ENCODE measurements around the gene RAG1.
"Not testable (repeated sequence)": the region's sequence is repeated elsewhere in the genome, so short reads cannot be mapped to it uniquely, and the experiment has no call there.

The RAG1 gene

GRCh38 chr11:36567694-36568093 is at the start of gene RAG1:
Gene RAG1, plus strand, starts transcription at chr11:36568007. Its CDS starts 5,298 bp downstream, at chr11:36573305.
- Histone ChIP-seq H3K27me3 (ENCODE audit: control insufficient read depth, insufficient read depth, low read length) (no peaks in the 10 kb centered on the region), H3K4me1 (ENCODE audit: control insufficient read depth, insufficient read depth, low read length) (no peaks in the 10 kb centered on the region), H3K9ac (ENCODE audit: low read depth, low read length) (no peak within 1 kb of the TSS), H3K4me3 (ENCODE audit: low read depth, low read length) (no peak within 1 kb of the TSS), H3K36me3 (ENCODE audit: control insufficient read depth, insufficient read depth, low read length) (no peaks in the 10 kb centered on the region), H3K9me3 (ENCODE audit: control insufficient read depth, insufficient read depth, low read length) (no peaks in the 10 kb centered on the region)

DNA sequence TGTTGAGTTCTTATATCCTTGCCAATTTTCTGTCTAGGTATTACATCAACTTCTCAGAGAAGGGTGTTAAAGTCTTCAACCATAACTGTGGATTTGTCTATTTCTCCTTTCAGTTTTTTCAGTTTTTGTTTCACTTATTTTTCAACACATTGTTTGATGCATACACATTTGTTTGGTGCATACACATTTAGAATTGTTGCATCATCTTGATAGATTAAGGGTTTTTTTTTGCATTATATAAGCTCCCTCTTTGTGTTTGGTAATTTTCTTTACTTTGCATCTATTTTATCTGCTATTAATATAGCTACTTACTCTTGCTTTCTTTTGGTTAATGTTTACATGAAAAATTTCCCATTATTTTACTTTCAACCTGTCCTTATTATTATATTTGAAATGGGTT is 37.0 kb upstream of the RAG1 start:
- no peaks in the 10 kb centered on the region for H3K27me3 ChIP-seq (ENCODE audit: control insufficient read depth, insufficient read depth, low read length)
- H3K4me3 ChIP-seq (ENCODE audit: low read depth, low read length): no peak overlapping the region
- no peak overlapping the region for H3K9ac ChIP-seq (ENCODE audit: low read depth, low read length)
- no peaks in the 10 kb centered on the region for H3K4me1 ChIP-seq (ENCODE audit: control insufficient read depth, insufficient read depth, low read length)
- no peaks in the 10 kb centered on the region for H3K9me3 ChIP-seq (ENCODE audit: control insufficient read depth, insufficient read depth, low read length)
- H3K36me3 ChIP-seq (ENCODE audit: control insufficient read depth, insufficient read depth, low read length): no peaks in the 10 kb centered on the region

DNA sequence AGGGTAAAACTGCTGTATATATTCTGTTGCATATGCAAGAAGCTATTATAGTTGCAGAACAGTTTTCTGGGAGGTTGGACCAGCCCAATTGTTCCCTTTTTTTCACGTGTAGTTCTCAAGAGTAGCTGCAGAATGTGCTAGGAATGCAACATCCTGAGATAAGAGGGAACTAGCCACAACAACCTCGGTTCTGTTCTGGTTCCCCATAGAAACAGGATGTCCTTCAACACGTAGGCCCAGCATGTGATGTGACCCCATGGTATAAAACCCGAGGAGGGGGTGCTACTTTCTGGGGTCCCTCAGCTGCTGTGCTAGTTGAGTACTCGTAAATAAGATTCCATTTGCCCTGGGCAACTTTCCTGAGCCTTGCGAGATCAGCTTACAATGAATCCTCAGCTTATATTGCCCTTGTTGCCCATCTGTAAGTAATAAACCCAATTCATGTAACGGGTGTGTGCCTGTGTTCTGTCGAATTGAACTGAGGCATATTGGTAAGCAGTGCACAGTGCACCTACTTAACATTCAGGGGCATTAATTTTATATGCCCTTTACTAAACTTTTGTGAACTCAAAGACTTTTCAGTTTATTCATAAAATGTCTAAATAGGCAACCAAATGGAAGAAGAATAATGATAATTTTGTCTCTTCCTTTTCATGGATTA is 34.7 kb upstream of the RAG1 start:
- no peaks in the 10 kb centered on the region for H3K27me3 ChIP-seq (ENCODE audit: control insufficient read depth, insufficient read depth, low read length)
- no peaks in the 10 kb centered on the region for H3K4me1 ChIP-seq (ENCODE audit: control insufficient read depth, insufficient read depth, low read length)
- no peaks in the 10 kb centered on the region for H3K36me3 ChIP-seq (ENCODE audit: control insufficient read depth, insufficient read depth, low read length)
- H3K9ac ChIP-seq (ENCODE audit: low read depth, low read length): no peak overlapping the region
- H3K4me3 ChIP-seq (ENCODE audit: low read depth, low read length): no peak overlapping the region
- no peaks in the 10 kb centered on the region for H3K9me3 ChIP-seq (ENCODE audit: control insufficient read depth, insufficient read depth, low read length)

- H3K27me3 ChIP-seq (ENCODE audit: control insufficient read depth, insufficient read depth, low read length): no peaks in the 10 kb centered on the region
- no peak overlapping the region for H3K9ac ChIP-seq (ENCODE audit: low read depth, low read length)
- no peaks in the 10 kb centered on the region for H3K9me3 ChIP-seq (ENCODE audit: control insufficient read depth, insufficient read depth, low read length)
- H3K4me3 ChIP-seq (ENCODE audit: low read depth, low read length): no peak overlapping the region
- H3K4me1 ChIP-seq (ENCODE audit: control insufficient read depth, insufficient read depth, low read length): no peaks in the 10 kb centered on the region
- no peaks in the 10 kb centered on the region for H3K36me3 ChIP-seq (ENCODE audit: control insufficient read depth, insufficient read depth, low read length)
Observed at GRCh38 chr11:36534276-36534840, 33.4 kb upstream of the RAG1 start.

DNA sequence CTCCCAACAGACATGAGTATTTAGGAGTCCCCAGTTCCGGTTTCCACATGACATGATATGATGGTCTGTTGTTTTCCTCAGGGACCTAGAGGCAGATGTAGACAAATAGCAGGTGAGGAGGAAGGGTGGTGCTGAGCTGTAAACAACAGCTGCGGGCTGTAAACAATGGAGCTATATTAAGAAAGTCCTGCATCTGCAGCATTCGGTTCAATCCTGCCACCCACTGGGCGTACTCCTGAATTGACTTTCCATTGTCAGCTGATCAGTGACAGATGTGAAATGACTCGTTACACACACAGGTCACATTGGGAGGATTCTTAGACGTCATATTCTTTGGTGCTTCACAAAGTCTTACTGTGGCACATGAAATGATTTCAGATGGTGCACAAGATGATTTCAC is 26.8 kb upstream of the RAG1 start:
- H3K27me3 ChIP-seq (ENCODE audit: control insufficient read depth, insufficient read depth, low read length): no peaks in the 10 kb centered on the region
- H3K36me3 ChIP-seq (ENCODE audit: control insufficient read depth, insufficient read depth, low read length): no peaks in the 10 kb centered on the region
- H3K4me1 ChIP-seq (ENCODE audit: control insufficient read depth, insufficient read depth, low read length): peaks cover 9% of the 10 kb centered on the region
- no peak overlapping the region for H3K9ac ChIP-seq (ENCODE audit: low read depth, low read length)
- no peaks in the 10 kb centered on the region for H3K9me3 ChIP-seq (ENCODE audit: control insufficient read depth, insufficient read depth, low read length)
- no peak overlapping the region for H3K4me3 ChIP-seq (ENCODE audit: low read depth, low read length)

- H3K9ac ChIP-seq (ENCODE audit: low read depth, low read length): no peak overlapping the region
- H3K4me1 ChIP-seq (ENCODE audit: control insufficient read depth, insufficient read depth, low read length): no peaks in the 10 kb centered on the region
- no peaks in the 10 kb centered on the region for H3K36me3 ChIP-seq (ENCODE audit: control insufficient read depth, insufficient read depth, low read length)
Observed at GRCh38 chr11:36550385-36551115, 17.3 kb upstream of the RAG1 start.

DNA sequence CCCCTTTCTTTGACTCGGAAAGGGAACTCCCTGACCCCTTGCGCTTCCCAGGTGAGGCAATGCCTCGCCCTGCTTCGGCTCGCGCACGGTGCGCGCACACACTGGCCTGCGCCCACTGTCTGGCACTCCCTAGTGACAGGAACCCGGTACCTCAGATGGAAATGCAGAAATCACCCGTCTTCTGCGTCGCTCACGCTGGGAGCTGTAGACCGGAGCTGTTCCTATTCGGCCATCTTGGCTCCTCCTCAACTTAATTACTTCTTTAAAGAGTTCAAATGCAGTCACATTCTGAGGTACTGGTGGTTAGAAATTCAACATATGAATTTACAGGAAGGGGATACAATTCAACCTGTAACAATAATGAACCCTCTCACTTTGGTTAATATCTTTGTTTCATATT is 10.4 kb upstream of the RAG1 start:
- H3K27me3 ChIP-seq (ENCODE audit: control insufficient read depth, insufficient read depth, low read length); H3K36me3 ChIP-seq (ENCODE audit: control insufficient read depth, insufficient read depth, low read length); H3K9me3 ChIP-seq (ENCODE audit: control insufficient read depth, insufficient read depth, low read length); H3K4me1 ChIP-seq (ENCODE audit: control insufficient read depth, insufficient read depth, low read length); H3K9ac ChIP-seq (ENCODE audit: low read depth, low read length): not testable (repeated sequence)
- H3K4me3 ChIP-seq (ENCODE audit: low read depth, low read length): peak overlapping the region; percentile 15

More at GRCh38 chr11:36550385-36551115, 17.3 kb upstream of the RAG1 start:
- Histone ChIP-seq H3K9me3 (ENCODE audit: control insufficient read depth, insufficient read depth, low read length) (no peaks in the 10 kb centered on the region), H3K4me3 (ENCODE audit: low read depth, low read length) (no peak overlapping the region), H3K27me3 (ENCODE audit: control insufficient read depth, insufficient read depth, low read length) (no peaks in the 10 kb centered on the region)

DNA sequence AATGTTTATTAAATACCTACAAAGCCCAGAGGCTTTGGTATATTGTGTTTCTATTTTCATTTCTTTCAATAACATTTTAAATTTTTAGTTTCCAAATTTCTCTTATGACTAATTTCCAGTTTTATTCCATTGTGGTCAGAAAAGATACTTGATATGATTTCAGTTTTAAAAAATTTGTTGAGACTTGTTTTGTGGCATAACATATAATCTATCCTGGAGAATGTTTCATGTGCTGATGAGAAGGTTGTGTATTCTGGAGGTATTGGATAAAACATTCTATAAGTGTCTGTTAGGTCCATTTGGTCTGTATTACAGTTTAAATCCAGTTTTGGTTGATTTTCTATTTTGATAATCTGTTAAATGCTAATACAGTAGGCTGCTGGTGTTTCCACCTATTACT is 9.8 kb upstream of the RAG1 start:
- Histone ChIP-seq H3K9ac (ENCODE audit: low read depth, low read length) (no peak overlapping the region), H3K27me3 (ENCODE audit: control insufficient read depth, insufficient read depth, low read length) (no peaks in the 10 kb centered on the region), H3K4me3 (ENCODE audit: low read depth, low read length) (no peak overlapping the region), H3K9me3 (ENCODE audit: control insufficient read depth, insufficient read depth, low read length) (no peaks in the 10 kb centered on the region), H3K36me3 (ENCODE audit: control insufficient read depth, insufficient read depth, low read length) (no peaks in the 10 kb centered on the region), H3K4me1 (ENCODE audit: control insufficient read depth, insufficient read depth, low read length) (no peaks in the 10 kb centered on the region)

GRCh38 chr11:36558571-36559413 is 9.0 kb upstream of the RAG1 start:
- no peak overlapping the region for H3K4me3 ChIP-seq (ENCODE audit: low read depth, low read length)

GRCh38 chr11:36564376-36565030 is 3.3 kb upstream of the RAG1 start:
- peak overlapping the region; percentile 14 for H3K4me3 ChIP-seq (ENCODE audit: low read depth, low read length)

More at GRCh38 chr11:36558571-36559413, 9.0 kb upstream of the RAG1 start:
- H3K9me3 ChIP-seq (ENCODE audit: control insufficient read depth, insufficient read depth, low read length): no peaks in the 10 kb centered on the region
- H3K27me3 ChIP-seq (ENCODE audit: control insufficient read depth, insufficient read depth, low read length): no peaks in the 10 kb centered on the region
- no peaks in the 10 kb centered on the region for H3K4me1 ChIP-seq (ENCODE audit: control insufficient read depth, insufficient read depth, low read length)
- no peaks in the 10 kb centered on the region for H3K36me3 ChIP-seq (ENCODE audit: control insufficient read depth, insufficient read depth, low read length)
- no peak overlapping the region for H3K9ac ChIP-seq (ENCODE audit: low read depth, low read length)

DNA sequence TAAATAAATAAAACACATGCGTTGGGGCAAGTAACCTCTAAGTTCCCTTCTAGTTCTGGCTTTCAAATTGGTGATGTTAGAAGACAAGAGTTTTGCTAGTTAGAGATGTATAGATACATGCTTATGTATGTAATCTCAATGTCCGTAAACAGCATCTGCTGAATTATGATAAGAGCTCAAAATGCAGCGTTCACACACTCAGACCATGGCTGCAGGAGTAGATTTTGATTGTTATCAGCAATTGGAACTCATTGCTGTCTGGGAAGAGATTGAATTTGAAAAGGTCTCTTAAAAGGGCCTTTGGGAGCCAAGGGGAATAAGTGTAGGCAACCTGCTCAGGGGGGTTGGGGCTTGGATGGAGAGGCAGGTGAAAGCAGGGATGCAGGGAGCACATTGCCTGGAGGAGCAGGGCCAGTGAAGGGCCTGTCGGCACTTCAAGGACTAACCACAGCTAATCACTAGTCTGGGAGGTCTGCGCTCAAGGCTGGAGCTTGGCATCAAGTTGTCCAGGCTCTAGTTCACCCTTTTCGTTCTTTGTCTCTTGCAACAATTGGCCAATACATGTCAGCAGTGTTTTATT is 2.7 kb upstream of the RAG1 start:
- no peaks in the 10 kb centered on the region for H3K27me3 ChIP-seq (ENCODE audit: control insufficient read depth, insufficient read depth, low read length)
- no peak overlapping the region for H3K9ac ChIP-seq (ENCODE audit: low read depth, low read length)
- H3K9me3 ChIP-seq (ENCODE audit: control insufficient read depth, insufficient read depth, low read length): no peaks in the 10 kb centered on the region
- H3K36me3 ChIP-seq (ENCODE audit: control insufficient read depth, insufficient read depth, low read length): no peaks in the 10 kb centered on the region
- H3K4me1 ChIP-seq (ENCODE audit: control insufficient read depth, insufficient read depth, low read length): no peaks in the 10 kb centered on the region
- H3K4me3 ChIP-seq (ENCODE audit: low read depth, low read length): no peak overlapping the region

More at GRCh38 chr11:36564376-36565030, 3.3 kb upstream of the RAG1 start:
- Histone ChIP-seq H3K27me3 (ENCODE audit: control insufficient read depth, insufficient read depth, low read length) (no peaks in the 10 kb centered on the region), H3K9ac (ENCODE audit: low read depth, low read length) (no peak overlapping the region), H3K4me1 (ENCODE audit: control insufficient read depth, insufficient read depth, low read length) (no peaks in the 10 kb centered on the region), H3K9me3 (ENCODE audit: control insufficient read depth, insufficient read depth, low read length) (no peaks in the 10 kb centered on the region), H3K36me3 (ENCODE audit: control insufficient read depth, insufficient read depth, low read length) (no peaks in the 10 kb centered on the region)
